C4-2B (cell line): ENCODE measurements around the gene PCDHGB7.
"Not testable (repeated sequence)": the region's sequence is repeated elsewhere in the genome, so short reads cannot be mapped to it uniquely, and the experiment has no call there.

Experiments
- ZFX ChIP-seq: fragments of 450-650 bp; IDR thresholded peaks from 2 replicates; pipeline ENCODE4 v1.6.1; 2017
- TF ChIP-seq, protein P1 (sequence below): fragments of 450-650 bp; conservative IDR thresholded peaks from 2 replicates; pipeline ENCODE4 v1.5.1; 2017; ENCODE audit warnings: mild to moderate bottlenecking

DNA sequence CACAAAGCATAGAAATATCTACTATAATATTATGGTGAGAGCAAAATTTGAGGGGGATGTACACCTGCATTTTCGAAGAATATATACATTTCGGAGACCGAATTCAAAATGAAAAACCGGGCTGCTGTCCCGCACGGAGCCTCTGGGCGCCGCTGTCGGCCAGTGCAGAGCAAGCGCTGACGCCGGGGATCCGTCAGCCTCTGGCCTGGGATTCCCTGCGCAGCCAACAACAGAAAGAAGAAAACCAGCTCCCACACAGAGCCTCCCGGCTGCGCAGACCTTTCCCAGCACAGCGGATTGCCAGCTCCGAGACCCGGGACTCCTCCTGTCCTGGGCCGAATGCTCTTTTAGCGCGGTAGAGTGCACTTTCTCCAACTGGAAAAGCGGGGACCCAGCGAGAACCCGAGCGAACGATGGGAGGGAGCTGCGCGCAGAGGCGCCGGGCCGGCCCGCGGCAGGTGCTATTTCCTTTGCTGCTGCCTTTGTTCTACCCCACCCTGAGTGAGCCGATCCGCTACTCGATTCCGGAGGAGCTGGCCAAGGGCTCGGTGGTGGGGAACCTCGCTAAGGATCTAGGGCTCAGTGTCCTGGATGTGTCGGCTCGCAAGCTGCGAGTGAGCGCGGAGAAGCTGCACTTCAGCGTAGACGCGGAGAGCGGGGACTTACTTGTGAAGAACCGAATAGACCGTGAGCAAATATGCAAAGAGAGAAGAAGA, 9.5 kb upstream of the PCDHGB7 start, which contains the start of gene PCDHGB6:
- TF ChIP-seq, protein P1, sequence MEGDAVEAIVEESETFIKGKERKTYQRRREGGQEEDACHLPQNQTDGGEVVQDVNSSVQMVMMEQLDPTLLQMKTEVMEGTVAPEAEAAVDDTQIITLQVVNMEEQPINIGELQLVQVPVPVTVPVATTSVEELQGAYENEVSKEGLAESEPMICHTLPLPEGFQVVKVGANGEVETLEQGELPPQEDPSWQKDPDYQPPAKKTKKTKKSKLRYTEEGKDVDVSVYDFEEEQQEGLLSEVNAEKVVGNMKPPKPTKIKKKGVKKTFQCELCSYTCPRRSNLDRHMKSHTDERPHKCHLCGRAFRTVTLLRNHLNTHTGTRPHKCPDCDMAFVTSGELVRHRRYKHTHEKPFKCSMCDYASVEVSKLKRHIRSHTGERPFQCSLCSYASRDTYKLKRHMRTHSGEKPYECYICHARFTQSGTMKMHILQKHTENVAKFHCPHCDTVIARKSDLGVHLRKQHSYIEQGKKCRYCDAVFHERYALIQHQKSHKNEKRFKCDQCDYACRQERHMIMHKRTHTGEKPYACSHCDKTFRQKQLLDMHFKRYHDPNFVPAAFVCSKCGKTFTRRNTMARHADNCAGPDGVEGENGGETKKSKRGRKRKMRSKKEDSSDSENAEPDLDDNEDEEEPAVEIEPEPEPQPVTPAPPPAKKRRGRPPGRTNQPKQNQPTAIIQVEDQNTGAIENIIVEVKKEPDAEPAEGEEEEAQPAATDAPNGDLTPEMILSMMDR: peak; percentile 78
- TF ChIP-seq ZFX: not testable (repeated sequence)
